MCF 10A (cell line): Measurements from ENCODE around the gene CFB. TPM values are rescaled to one million over a fixed set of nuclear protein-coding genes. Genes with fewer than 3 reads are reported as not detected.

Experiments used
- BruUV-seq: library from RNA; stranded (reverse); fragments of 400-500 nt; replicated peaks from 2 replicates; lab custom pipeline; 2021; lab: Mats Ljungman, UMichigan
- CTCF ChIA-PET: fragments of 300-600 bp; sonication (Branson Sonifier 250); formaldehyde crosslinking; extraction: SDS; loops from one replicate; lab custom pipeline; 2021; ENCODE audit warnings: antibody characterized with exemption, inconsistent platforms; lab: Yijun Ruan, JAX
- POLR2A ChIA-PET: fragments of 300-600, 350-650 bp; sonication (Branson Sonifier 250); formaldehyde crosslinking; extraction: SDS; loops from one replicate; lab custom pipeline; 2020; ENCODE audit warnings: antibody characterized with exemption, inconsistent platforms; lab: Yijun Ruan, JAX
- DNase-seq: peaks from one replicate; pipeline ENCODE4 v3.0.0-alpha.2; 2018; ENCODE audit not compliant: unreplicated experiment
- H3K27ac Mint-ChIP-seq: one replicate; pipeline ENCODE4 v1.8.0; 2022; ENCODE audit warnings: mild to moderate bottlenecking, low read depth, mixed read lengths; ENCODE audit not compliant: unreplicated experiment
- H3K27me3 Mint-ChIP-seq: one replicate; pipeline ENCODE4 v1.8.0; 2022; ENCODE audit warnings: mixed read lengths; ENCODE audit not compliant: insufficient read depth, unreplicated experiment
- H3K36me3 Mint-ChIP-seq: one replicate; pipeline ENCODE4 v1.8.0; 2022; ENCODE audit warnings: mild to moderate bottlenecking, moderate library complexity, mixed read lengths; ENCODE audit not compliant: insufficient read depth, unreplicated experiment
- H3K4me1 Mint-ChIP-seq: one replicate; pipeline ENCODE4 v1.8.0; 2022; ENCODE audit warnings: mixed read lengths; ENCODE audit not compliant: insufficient read depth, unreplicated experiment
- H3K4me3 Mint-ChIP-seq: one replicate; pipeline ENCODE4 v1.8.0; 2022; ENCODE audit warnings: mild to moderate bottlenecking, moderate library complexity, mixed read lengths; ENCODE audit not compliant: unreplicated experiment
- H3K9me3 Mint-ChIP-seq: one replicate; pipeline ENCODE4 v1.8.0; 2022; ENCODE audit warnings: mixed read lengths; ENCODE audit not compliant: unreplicated experiment
- CTCF ChIP-seq: fragments of 200-600 bp; IDR thresholded peaks from one replicate; pipeline ENCODE4 v1.8.0; 2022; ENCODE audit warnings: antibody characterized with exemption, mild to moderate bottlenecking; ENCODE audit not compliant: unreplicated experiment
- intact Hi-C: fragments of 100-400 bp; cut with micrococcal nuclease; formaldehyde crosslinking; loops from 2 replicates; pipeline ENCODE4 v1.14.1; 2022
- total RNA-seq: library from RNA; stranded (reverse); gene quantifications from 2 replicates; pipeline ENCODE4 v1.2.3, GENCODE V29; 2022

The CFB gene
- total RNA-seq, 1 experiment from 2014 or later, result 24.6 TPM

GRCh38 chr6:31943742-31944141 is 2.2 kb upstream of the CFB start:
- TF ChIP-seq CTCF, result no peak
- Mint-ChIP-seq H3K4me1 (peaks cover 56% of the 10 kb centered on the region), H3K27me3 (no peaks in the 10 kb centered on the region), H3K27ac (no peak overlapping the region), H3K4me3 (no peak overlapping the region), H3K9me3 (no peaks in the 10 kb centered on the region), H3K36me3 (peaks cover 24% of the 10 kb centered on the region)
- ChIA-PET CTCF (interaction anchor here (0.6 to 1.2 kb wide), 3 partner anchors 8 to 446 kb away, joined by 3 to 4 read pairs (median 3); no protein-coding TSS in a partner anchor), POLR2A (interaction anchor here (3.0 kb wide), 1 partner anchor 46 kb away, joined by 24 read pairs; the partner anchor contains the start of gene EHMT2)
- no peak for DNase-seq
- intact Hi-C loops, result no loop called here
- no TSS peak for BruUV-seq

GRCh38 chr6:31945154-31945506 is 765 bp upstream of the CFB start:
- ChIA-PET CTCF (interaction anchor here (0.6 to 0.9 kb wide), 4 partner anchors 24 to 332 kb away, joined by 3 to 4 read pairs (median 3); no protein-coding TSS in a partner anchor), POLR2A (interaction anchor here (0.7 to 3.0 kb wide), 18 partner anchors 12 to 1005 kb away, joined by 3 to 24 read pairs (median 5); partner anchors contain the start of genes DXO, EHMT2, FKBPL and NELFE)
- no peak for TF ChIP-seq CTCF
- Mint-ChIP-seq H3K27me3 (no peaks in the 10 kb centered on the region), H3K4me3 (peak overlapping the region; percentile 64), H3K9me3 (no peaks in the 10 kb centered on the region), H3K27ac (peak overlapping the region; percentile 90), H3K36me3 (peaks cover 34% of the 10 kb centered on the region), H3K4me1 (peaks cover 64% of the 10 kb centered on the region)
- no TSS peak for BruUV-seq
- intact Hi-C loops, result no loop called here
- DNase-seq, result no peak

GRCh38 chr6:31946370-31946885 is 533 bp downstream of the CFB start:
- Mint-ChIP-seq H3K9me3 (no peaks in the 10 kb centered on the region), H3K36me3 (peaks cover 40% of the 10 kb centered on the region), H3K27ac (peak overlapping the region; percentile 90), H3K4me1 (peaks cover 53% of the 10 kb centered on the region), H3K27me3 (no peaks in the 10 kb centered on the region), H3K4me3 (peak overlapping the region; percentile 64)
- POLR2A ChIA-PET, result interaction anchor here (1.1 to 3.0 kb wide), 11 partner anchors 11 to 183 kb away, joined by 4 to 24 read pairs (median 6); partner anchors contain the start of genes DXO, EHMT2, FKBPL and NELFE
- no peak for TF ChIP-seq CTCF
- intact Hi-C loops, result no loop called here
- BruUV-seq, result TSS peak; percentile 69
- CTCF ChIA-PET, result no interaction called here
- DNase-seq, result no peak

- Mint-ChIP-seq H3K36me3 (peaks cover 40% of the 10 kb centered on the region), H3K27me3 (no peaks in the 10 kb centered on the region), H3K4me1 (peaks cover 52% of the 10 kb centered on the region), H3K27ac (peak overlapping the region; percentile 51), H3K9me3 (no peaks in the 10 kb centered on the region), H3K4me3 (peak overlapping the region; percentile 64)
- no TSS peak for BruUV-seq
- CTCF ChIA-PET, result interaction anchor here (0.6 kb wide), 1 partner anchor 10 kb away, joined by 3 read pairs; no protein-coding TSS in a partner anchor
- intact Hi-C loops, result no loop called here
- POLR2A ChIA-PET, result interaction anchor here (0.9 to 3.6 kb wide), 4 partner anchors 12 to 49 kb away, joined by 5 to 24 read pairs (median 7); partner anchors contain the start of genes DXO, EHMT2, NELFE and SKIC2
- no peak for TF ChIP-seq CTCF
- no peak for DNase-seq
Measured at GRCh38 chr6:31947070-31947675, 1.3 kb downstream of the CFB start.
